Endodermal cell (in vitro differentiated cells): ENCODE results near the gene HEBP2. TPM values are rescaled to one million over a fixed set of nuclear protein-coding genes. Genes with fewer than 3 reads are reported as not detected.

Experiments used
- DNase-seq: peaks from one replicate; pipeline ENCODE4 v3.0.0-alpha.2; 2017
- H3K27ac ChIP-seq: 2 replicates; pipeline ENCODE4 v1.5.1; 2013; ENCODE audit warnings: mild to moderate bottlenecking, low read depth, low read length, moderate library complexity
- H3K27me3 ChIP-seq: 2 replicates; pipeline ENCODE4 v1.6.1; 2013; ENCODE audit warnings: mild to moderate bottlenecking, low read length, moderate library complexity; ENCODE audit not compliant: insufficient read depth, control insufficient read depth, poor library complexity, severe bottlenecking
- H3K36me3 ChIP-seq: 2 replicates; pipeline ENCODE4 v1.7.0; 2013; ENCODE audit warnings: mild to moderate bottlenecking, low read length, moderate library complexity; ENCODE audit not compliant: control insufficient read depth, insufficient read depth
- H3K4me1 ChIP-seq: one replicate; pipeline ENCODE4 v1.7.0; 2013; ENCODE audit warnings: low read length; ENCODE audit not compliant: control insufficient read depth, insufficient read depth
- H3K4me3 ChIP-seq: 2 replicates; pipeline ENCODE4 v1.5.1; 2013; ENCODE audit warnings: mild to moderate bottlenecking, low read length, moderate library complexity
- H3K9ac ChIP-seq: 2 replicates; pipeline ENCODE4 v1.6.1; 2013; ENCODE audit warnings: mild to moderate bottlenecking, low read length, moderate library complexity; ENCODE audit not compliant: poor library complexity, severe bottlenecking; ENCODE audit errors: extremely low read depth
- H3K9me3 ChIP-seq: 2 replicates; pipeline ENCODE4 v1.6.1; 2013; ENCODE audit warnings: mild to moderate bottlenecking, low read length, moderate library complexity; ENCODE audit not compliant: control insufficient read depth
- H3K27ac Mint-ChIP-seq: 2 replicates; pipeline ENCODE4 v1.8.0; 2020; ENCODE audit warnings: mixed read lengths
- H3K27me3 Mint-ChIP-seq: 2 replicates; pipeline ENCODE4 v1.8.0; 2021; ENCODE audit warnings: mild to moderate bottlenecking, mixed read lengths; ENCODE audit not compliant: insufficient read depth
- H3K36me3 Mint-ChIP-seq: 2 replicates; pipeline ENCODE4 v1.8.0; 2020; ENCODE audit warnings: low read depth, mixed read lengths
- H3K4me1 Mint-ChIP-seq: 2 replicates; pipeline ENCODE4 v1.8.0; 2020; ENCODE audit warnings: mixed read lengths
- H3K4me3 Mint-ChIP-seq: 2 replicates; pipeline ENCODE4 v1.8.0; 2020; ENCODE audit warnings: mild to moderate bottlenecking, moderate library complexity, mixed read lengths
- H3K9me3 Mint-ChIP-seq: 2 replicates; pipeline ENCODE4 v1.8.0; 2020; ENCODE audit warnings: mild to moderate bottlenecking, mixed read lengths
- WGBS, 2 experiments: methylation state at CpG; one replicate each; pipeline versions ENCODE4 v1.1.5 to v1.1.7; 2013; ENCODE audit warnings: missing lambda C conversion rate in 2 of 2, mixed read lengths in 1 of 2; ENCODE audit not compliant: insufficient coverage in 1 of 2, insufficient read length in 1 of 2; 5-methylcytosine and 5-hydroxymethylcytosine counted together
- total RNA-seq, 2 donors: library from RNA; stranded (reverse); fragmentation: NEBNext Ultra II Directional in 1 of 2; extraction: Animal tissue kit (Norgen Biotek cat#: 25700) in 1 of 2; gene quantifications; 2 replicates in 1 of 2; 3 replicates in 1 of 2; pipeline ENCODE4 v1.2.1, GENCODE V29; 2021
- TF ChIP-seq, protein P1 (sequence below): fragments of 200-600 bp; sonication (generic); conservative IDR thresholded peaks from 2 replicates; pipeline ENCODE4 v1.5.0; 2021; ENCODE audit warnings: antibody characterized with exemption, mild to moderate bottlenecking

The HEBP2 gene
- total RNA-seq, 2 donors from 2014 or later, result 53.9 to 95.7 TPM

DNA sequence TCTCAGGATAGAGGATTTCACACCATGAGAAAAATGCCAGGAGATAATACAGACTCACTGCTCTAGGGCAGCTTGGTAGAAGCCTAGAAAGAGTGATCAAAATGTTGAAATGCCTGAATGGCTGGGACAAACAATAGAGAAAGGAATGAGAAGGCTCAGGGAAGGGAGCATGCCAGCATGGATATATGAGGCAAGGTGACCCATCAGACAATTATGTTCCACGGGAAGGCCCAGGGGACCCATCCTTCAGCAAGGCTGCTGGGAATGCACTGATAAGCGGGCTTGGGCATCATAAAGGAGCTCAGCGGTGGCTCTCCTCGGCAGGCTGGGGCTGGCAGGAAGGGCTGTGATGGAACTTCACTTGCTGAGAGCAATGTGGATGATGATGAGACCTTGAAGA is 12.2 kb downstream of the HEBP2 start:
- TF ChIP-seq, protein P1, sequence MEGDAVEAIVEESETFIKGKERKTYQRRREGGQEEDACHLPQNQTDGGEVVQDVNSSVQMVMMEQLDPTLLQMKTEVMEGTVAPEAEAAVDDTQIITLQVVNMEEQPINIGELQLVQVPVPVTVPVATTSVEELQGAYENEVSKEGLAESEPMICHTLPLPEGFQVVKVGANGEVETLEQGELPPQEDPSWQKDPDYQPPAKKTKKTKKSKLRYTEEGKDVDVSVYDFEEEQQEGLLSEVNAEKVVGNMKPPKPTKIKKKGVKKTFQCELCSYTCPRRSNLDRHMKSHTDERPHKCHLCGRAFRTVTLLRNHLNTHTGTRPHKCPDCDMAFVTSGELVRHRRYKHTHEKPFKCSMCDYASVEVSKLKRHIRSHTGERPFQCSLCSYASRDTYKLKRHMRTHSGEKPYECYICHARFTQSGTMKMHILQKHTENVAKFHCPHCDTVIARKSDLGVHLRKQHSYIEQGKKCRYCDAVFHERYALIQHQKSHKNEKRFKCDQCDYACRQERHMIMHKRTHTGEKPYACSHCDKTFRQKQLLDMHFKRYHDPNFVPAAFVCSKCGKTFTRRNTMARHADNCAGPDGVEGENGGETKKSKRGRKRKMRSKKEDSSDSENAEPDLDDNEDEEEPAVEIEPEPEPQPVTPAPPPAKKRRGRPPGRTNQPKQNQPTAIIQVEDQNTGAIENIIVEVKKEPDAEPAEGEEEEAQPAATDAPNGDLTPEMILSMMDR, result no peak
- no peak overlapping the region for H3K27ac ChIP-seq
- Mint-ChIP-seq H3K27me3 (no peaks in the 10 kb centered on the region), H3K4me3 (no peak overlapping the region), H3K9me3 (no peaks in the 10 kb centered on the region), H3K4me1 (peaks cover 23% of the 10 kb centered on the region), H3K27ac (no peak overlapping the region), H3K36me3 (peaks cover 50% of the 10 kb centered on the region)
- 85 to 91% methylated on average over 1 to 4 of the region's 4 CpGs for WGBS, 2 experiments
- H3K4me3 ChIP-seq, result no peak overlapping the region
- no peaks in the 10 kb centered on the region for H3K27me3 ChIP-seq
- DNase-seq, result peak; percentile 43
- peaks cover 35% of the 10 kb centered on the region for H3K36me3 ChIP-seq
- no peaks in the 10 kb centered on the region for H3K9me3 ChIP-seq
- H3K4me1 ChIP-seq, result peaks cover 17% of the 10 kb centered on the region
- no peak overlapping the region for H3K9ac ChIP-seq

DNA sequence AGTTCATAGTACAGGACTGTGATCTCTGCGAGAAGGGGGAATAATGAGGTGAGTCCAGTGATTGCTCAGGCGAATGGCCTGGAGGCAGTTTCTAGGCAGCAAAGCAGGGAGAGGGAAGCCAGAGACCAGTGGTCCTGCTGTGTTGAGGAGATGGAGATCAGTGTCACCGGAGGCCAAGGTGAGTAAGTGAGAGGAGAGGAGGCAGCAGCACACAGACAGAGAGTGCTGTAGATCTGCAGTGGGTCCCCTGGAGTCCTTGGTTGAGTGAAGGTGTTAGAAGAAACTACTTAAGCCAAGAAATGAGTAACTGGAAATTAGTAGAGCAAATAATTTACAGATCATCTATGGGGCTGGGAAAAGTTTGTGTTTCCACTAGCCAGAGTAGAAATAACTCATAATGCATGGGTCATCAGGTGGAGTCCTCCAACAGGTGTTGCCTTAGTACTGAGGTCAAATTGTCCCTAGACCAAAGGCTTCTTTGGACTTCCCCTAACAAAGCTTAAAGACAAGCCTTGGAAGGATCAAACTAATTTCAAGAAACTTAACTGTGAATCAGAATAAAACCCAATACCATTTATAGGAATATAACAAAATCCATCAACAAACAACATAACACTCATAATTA is 13.6 kb downstream of the HEBP2 start:
- H3K36me3 Mint-ChIP-seq, result peaks cover 41% of the 10 kb centered on the region
- peaks cover 17% of the 10 kb centered on the region for H3K4me1 ChIP-seq
- peak; percentile 53 for DNase-seq
- H3K4me3 Mint-ChIP-seq, result no peak overlapping the region
- H3K36me3 ChIP-seq, result peaks cover 28% of the 10 kb centered on the region
- no peaks in the 10 kb centered on the region for H3K9me3 ChIP-seq
- 84 to 93% methylated on average over 2 to 3 of the region's 3 CpGs for WGBS, 2 experiments
- no peak overlapping the region for H3K27ac ChIP-seq
- no peak overlapping the region for H3K27ac Mint-ChIP-seq
- H3K27me3 ChIP-seq, result no peaks in the 10 kb centered on the region
- peaks cover 23% of the 10 kb centered on the region for H3K4me1 Mint-ChIP-seq
- H3K9me3 Mint-ChIP-seq, result no peaks in the 10 kb centered on the region
- no peak overlapping the region for H3K4me3 ChIP-seq
- TF ChIP-seq, protein P1, result no peak
- H3K27me3 Mint-ChIP-seq, result no peaks in the 10 kb centered on the region
- H3K9ac ChIP-seq, result no peak overlapping the region

GRCh38 chr6:138418118-138418742 is 14.2 kb downstream of the HEBP2 start:
- peaks cover 17% of the 10 kb centered on the region for H3K4me1 ChIP-seq
- H3K27ac ChIP-seq, result no peak overlapping the region
- Mint-ChIP-seq H3K27me3 (no peaks in the 10 kb centered on the region), H3K4me3 (no peak overlapping the region), H3K4me1 (peaks cover 23% of the 10 kb centered on the region), H3K9me3 (no peaks in the 10 kb centered on the region), H3K27ac (no peak overlapping the region), H3K36me3 (peaks cover 35% of the 10 kb centered on the region)
- 90 to 100% methylated on average over 2 to 3 of the region's 3 CpGs for WGBS, 2 experiments
- H3K9ac ChIP-seq, result no peak overlapping the region
- no peaks in the 10 kb centered on the region for H3K9me3 ChIP-seq
- TF ChIP-seq, protein P1, result no peak
- DNase-seq, result no peak
- no peaks in the 10 kb centered on the region for H3K27me3 ChIP-seq
- H3K4me3 ChIP-seq, result no peak overlapping the region
- H3K36me3 ChIP-seq, result peaks cover 21% of the 10 kb centered on the region
